AG04449 (cell line): Measurements from ENCODE around the gene ARL6IP4.

Source experiments
- CTCF ChIA-PET: fragments of 350-600 bp; formaldehyde crosslinking; extraction: SDS; loops from one replicate; lab custom pipeline; 2021; ENCODE audit warnings: antibody characterized with exemption; lab: Yijun Ruan, JAX
- POLR2A ChIA-PET: fragments of 400-600, 350-600 bp; formaldehyde crosslinking; extraction: SDS; loops from one replicate; lab custom pipeline; 2020; ENCODE audit warnings: antibody characterized with exemption, inconsistent platforms; lab: Yijun Ruan, JAX
- DNase-seq: peaks from one replicate; pipeline ENCODE4 v3.0.0-alpha.2; 2010; ENCODE audit warnings: low read depth, low spot score
- H3K4me3 ChIP-seq: 2 replicates; pipeline ENCODE4 v1.5.1; 2011; ENCODE audit warnings: low read depth, mild to moderate bottlenecking, control low read depth, low read length
- TF ChIP-seq, protein P1 (sequence below): IDR thresholded peaks from one replicate; pipeline ENCODE4 v1.5.1; 2011; ENCODE audit warnings: mild to moderate bottlenecking, moderate library complexity, low read length, control low read depth, inconsistent platforms; ENCODE audit not compliant: insufficient read depth; ENCODE audit errors: missing control alignments

The ARL6IP4 gene

DNA sequence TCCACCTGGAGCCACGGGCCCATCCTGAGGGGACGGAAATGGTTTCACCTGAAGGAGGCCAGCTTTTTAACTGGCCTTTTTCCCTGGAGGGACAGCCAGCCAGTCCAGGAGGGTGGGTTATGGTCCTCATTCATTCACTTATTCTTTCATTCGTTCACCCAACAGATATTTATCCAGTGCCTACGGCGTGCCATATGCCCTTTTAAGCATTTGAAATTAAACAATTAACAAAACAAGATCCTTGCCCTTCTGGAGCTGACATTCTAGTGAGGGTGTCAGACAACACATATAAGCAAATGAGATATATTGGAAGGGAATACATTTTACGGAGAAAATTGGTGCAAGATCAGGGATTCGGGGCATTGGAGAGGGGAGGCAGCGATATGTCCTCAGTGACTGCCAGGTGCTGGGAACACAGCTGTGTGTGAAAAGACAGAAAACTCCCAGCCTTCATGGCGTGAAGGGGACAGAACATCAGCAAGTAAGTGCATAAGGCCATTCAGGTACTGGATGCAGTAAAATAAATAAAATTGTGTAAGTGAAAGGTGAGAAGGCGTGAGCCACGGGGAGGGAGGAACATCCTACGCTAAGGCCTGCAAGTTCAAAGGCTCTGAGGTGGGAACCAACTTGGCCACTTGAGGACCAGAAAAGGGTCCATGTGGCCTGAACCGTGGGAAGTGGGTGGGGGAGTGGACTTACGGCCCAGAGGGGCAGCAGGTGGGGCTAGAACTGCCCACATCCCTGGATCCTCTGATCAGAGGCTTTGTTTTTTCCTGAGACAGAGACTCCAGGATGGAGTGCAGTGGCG lies 13.5 kb upstream of the ARL6IP4 start:
- TF ChIP-seq, protein P1, sequence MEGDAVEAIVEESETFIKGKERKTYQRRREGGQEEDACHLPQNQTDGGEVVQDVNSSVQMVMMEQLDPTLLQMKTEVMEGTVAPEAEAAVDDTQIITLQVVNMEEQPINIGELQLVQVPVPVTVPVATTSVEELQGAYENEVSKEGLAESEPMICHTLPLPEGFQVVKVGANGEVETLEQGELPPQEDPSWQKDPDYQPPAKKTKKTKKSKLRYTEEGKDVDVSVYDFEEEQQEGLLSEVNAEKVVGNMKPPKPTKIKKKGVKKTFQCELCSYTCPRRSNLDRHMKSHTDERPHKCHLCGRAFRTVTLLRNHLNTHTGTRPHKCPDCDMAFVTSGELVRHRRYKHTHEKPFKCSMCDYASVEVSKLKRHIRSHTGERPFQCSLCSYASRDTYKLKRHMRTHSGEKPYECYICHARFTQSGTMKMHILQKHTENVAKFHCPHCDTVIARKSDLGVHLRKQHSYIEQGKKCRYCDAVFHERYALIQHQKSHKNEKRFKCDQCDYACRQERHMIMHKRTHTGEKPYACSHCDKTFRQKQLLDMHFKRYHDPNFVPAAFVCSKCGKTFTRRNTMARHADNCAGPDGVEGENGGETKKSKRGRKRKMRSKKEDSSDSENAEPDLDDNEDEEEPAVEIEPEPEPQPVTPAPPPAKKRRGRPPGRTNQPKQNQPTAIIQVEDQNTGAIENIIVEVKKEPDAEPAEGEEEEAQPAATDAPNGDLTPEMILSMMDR = no peak
- POLR2A ChIA-PET = interaction anchor here (0.7 to 2.3 kb wide), 8 partner anchors 8 to 266 kb away, joined by 3 to 14 read pairs (median 4); partner anchors contain the start of genes ARL6IP4, MPHOSPH9, MTRFR and OGFOD2

DNA sequence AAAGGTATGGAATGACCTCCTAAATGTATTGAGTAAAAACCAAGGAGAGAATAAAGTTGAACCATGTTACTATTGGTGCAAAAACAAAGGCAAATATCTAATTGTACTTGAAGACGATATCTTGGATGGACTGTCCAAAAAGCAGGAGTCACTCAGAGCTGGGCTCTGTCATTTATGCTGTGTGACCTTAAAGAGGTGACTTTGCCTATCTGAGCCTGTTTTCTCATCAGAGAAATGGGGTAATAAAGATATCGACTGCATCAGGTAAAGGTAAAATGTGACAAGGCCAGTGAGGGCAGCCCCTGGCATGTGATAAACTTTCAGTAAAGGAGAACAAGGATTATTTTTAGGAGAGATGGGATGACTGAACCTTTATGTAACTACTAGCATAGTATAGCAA lies 12.4 kb upstream of the ARL6IP4 start:
- H3K4me3 ChIP-seq = no peak overlapping the region
- TF ChIP-seq, protein P1 = no peak
- CTCF ChIA-PET = no interaction called here
- POLR2A ChIA-PET = no interaction called here
- no peak for DNase-seq

More for the DNA sequence above, 13.5 kb upstream of the ARL6IP4 start:
- H3K4me3 ChIP-seq = peak overlapping the region; percentile 15; the same call in 1 of the 2 replicates
- DNase-seq = no peak
- CTCF ChIA-PET = interaction anchor here (1.3 to 3.5 kb wide), 5 partner anchors 106 to 271 kb away, joined by 4 to 18 read pairs (median 8); no protein-coding TSS in a partner anchor

DNA sequence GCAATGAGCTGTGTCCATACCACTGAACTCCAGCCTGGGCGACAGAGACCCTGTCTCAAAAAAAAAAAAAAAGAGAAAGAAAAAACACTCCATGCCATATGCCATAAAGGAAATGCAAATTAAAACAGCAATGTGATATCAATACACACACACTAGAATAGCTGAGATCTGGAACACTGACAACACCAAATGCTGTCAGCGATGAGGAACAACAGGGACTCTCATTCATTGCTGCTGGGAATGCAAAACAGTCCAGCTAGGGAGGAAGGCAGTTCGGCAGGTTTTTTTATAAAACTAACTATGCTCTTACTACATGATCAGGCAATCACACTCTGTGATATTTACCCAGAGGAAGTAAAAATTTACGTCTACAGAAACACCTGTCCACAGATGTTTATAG lies 10.8 kb upstream of the ARL6IP4 start:
- POLR2A ChIA-PET = no interaction called here
- no peak for DNase-seq
- CTCF ChIA-PET = interaction anchor here (1.1 to 2.3 kb wide), 6 partner anchors 17 to 268 kb away, joined by 3 to 11 read pairs (median 4); no protein-coding TSS in a partner anchor
- TF ChIP-seq, protein P1 = no peak
- H3K4me3 ChIP-seq = no peak overlapping the region

DNA sequence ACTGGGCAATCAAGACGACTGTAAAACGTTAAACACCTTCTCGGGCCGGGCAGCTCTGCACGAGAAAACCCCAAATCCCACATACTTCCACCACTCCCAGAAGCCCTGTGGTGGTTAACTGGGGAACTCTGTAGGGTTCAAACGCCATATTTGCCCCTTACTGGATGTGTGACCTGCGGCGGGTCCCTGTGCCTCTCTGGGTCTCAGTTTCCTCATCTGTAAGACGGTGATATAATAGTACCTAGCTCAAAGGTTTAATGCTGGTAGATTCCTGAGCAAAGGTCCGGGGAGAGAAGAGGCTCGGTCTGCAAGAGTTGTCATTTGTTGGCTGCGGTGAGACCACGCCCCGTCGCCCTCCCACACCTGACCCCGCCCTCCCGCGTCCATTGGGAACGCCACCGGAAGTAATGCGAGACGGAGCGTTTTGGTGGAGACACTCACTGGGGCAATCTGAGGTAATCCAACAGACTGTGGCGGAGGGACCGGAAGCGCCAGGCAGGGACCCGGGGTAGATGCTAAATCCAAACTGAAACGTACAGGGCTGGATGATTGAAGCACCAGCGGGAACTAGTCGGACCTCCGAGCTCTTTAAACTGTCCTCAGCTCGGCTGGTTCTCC lies 6.1 kb upstream of the ARL6IP4 start:
- ChIA-PET CTCF (interaction anchor here (1.3 to 3.5 kb wide), 3 partner anchors 12 to 264 kb away, joined by 4 to 21 read pairs (median 5); no protein-coding TSS in a partner anchor), POLR2A (interaction anchor here (1.2 to 2.8 kb wide), 3 partner anchors 9 to 258 kb away, joined by 3 to 25 read pairs (median 7); partner anchors contain the start of genes ABCB9, MPHOSPH9 and MTRFR)
- peak; percentile 89 for DNase-seq
- TF ChIP-seq, protein P1 = no peak
- peak overlapping the region; percentile 99 for H3K4me3 ChIP-seq

DNA sequence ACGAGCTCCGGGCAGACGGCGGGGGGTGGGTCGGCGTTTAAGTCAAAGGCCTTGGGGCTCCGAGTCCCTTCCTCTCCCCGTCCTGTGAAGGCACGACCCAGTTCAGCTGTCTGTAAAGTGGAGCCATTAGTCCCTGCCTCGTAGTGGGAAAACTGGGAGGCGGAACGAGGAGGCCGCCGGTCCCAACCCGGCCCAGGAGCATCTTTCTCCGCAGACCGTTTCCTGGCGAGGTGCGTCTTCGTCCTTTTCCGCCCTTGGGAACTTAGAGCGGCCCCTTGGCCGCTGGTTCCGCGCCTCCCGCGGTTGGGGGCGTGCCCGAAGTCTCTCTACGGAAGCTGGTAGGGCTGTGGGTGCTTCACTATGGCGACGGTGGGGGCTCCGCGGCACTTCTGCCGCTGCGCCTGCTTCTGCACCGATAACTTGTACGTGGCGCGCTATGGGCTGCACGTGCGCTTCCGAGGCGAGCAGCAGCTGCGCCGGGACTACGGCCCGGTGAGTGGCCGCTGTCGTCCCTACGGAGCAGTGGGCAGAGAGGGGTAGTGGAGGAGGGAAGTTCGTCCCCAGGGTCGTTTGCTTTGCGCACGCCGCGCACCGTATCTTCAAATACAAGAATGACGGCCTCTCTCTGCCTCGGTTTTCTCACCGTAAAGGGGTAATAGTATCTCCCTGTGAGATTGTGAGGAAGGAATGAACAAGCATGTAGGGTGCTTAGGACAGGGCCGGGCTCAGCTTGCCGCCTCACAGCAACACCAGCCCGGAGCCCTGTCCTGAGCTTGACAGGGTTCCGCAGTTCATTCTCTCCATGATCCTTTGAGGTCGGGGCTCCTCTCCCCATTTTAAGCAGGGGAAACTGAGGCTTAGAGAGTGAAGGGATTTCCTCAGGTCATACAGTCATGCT lies 5.3 kb upstream of the ARL6IP4 start, which contains the start of gene OGFOD2:
OGFOD2 (plus strand) TSS at position 353 of the 898 bp plus-strand sequence; CDS start at position 361, 8 bp downstream.
- H3K4me3 ChIP-seq = peak within 1 kb of the TSS; percentile 99
- CTCF ChIA-PET = interaction anchor here (0.8 to 3.5 kb wide), 5 partner anchors 11 to 265 kb away, joined by 3 to 21 read pairs (median 4); no protein-coding TSS in a partner anchor
- POLR2A ChIA-PET = interaction anchor here (1.2 to 2.8 kb wide), 4 partner anchors 9 to 258 kb away, joined by 3 to 25 read pairs (median 6); partner anchors contain the start of genes ABCB9, MPHOSPH9 and MTRFR
- TF ChIP-seq, protein P1 = no peak
- peak; percentile 31 for DNase-seq
